Measurements from ENCODE around the gene TNRC6B.
"Not testable (repeated sequence)": the region's sequence is repeated elsewhere in the genome, so short reads cannot be mapped to it uniquely, and the experiment has no call there.

The TNRC6B gene

DNA sequence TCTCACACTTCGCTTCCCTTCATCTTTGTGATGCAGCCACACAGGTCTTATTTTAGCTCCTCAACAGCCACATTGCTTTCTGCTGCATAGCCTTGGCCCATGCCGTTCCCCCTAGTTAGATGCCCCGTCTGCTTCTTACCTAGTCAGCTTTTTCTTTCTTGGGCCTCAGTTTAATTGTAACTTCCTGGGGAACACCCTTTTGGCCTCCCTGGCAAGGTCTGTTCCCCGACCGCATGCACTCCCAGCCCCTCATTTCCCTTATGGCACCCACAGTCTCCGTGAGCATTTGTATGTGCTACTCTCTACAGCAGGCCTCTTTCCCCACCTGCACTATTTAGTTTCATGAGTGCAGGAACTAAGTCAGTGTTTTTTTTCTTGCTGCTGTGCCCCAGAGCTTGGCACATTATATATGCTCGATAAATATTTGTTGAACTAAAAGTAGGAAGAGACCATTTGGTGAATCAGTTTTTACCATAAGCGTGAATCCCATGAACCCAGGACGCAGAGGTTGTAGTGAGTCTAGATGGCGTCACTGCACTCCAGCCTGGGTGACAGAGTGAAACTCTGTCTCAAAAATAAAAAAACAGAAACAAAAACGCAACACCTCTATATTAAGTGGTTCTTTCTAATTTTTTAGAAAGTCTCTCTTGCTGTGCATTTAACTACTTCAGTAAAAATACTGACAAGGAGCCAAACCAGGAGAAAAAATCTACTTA is 38.5 kb downstream of the TNRC6B start:
- DNase-seq, result no peak

DNA sequence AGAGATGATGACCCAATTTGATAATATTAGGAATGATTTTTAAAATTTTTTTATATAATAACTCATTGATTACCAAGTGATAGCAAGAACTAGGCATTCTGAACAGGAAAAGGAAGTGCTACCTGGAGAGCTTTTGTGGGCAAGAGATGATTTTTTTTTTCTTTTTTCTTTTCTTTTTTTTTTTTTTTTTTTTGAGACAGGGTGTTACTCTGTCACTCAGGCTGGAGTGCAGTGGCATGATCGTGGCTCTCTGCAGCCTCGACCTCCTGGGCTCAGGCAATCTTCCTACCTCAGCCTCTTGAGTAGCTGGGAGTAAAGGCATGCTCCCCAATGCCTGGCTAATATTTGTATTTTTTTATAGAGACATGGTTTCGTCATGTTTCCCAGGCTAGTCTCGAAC is 40.4 kb downstream of the TNRC6B start:
- no peak for DNase-seq

DNA sequence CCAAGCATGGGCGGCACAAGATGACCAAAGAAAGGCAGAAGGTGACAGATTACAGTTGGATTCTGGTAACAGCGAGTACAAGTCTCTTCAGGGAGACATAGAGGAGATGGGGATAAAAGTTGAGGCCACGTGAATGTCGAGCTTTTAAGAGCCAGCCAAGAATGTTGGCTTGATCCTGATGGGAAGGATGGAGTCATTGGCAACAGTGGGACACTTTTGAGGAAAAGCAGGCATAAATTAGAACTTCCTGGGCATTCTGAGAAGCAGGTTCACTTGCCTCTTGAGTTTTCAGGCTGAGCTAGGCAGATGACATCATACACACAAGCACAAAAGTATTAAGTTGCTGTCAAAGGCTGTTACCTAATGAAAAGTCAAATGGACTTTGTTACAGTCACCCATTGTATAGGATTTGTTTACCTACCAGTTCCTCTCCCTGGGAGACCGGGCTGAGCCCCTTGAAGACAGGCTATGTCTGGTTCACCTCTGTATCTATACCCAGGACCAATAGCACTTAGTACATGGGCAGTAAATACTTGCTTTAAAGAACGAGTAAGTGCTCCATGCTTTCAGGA is 41.1 kb downstream of the TNRC6B start:
- DNase-seq, result no peak

DNA sequence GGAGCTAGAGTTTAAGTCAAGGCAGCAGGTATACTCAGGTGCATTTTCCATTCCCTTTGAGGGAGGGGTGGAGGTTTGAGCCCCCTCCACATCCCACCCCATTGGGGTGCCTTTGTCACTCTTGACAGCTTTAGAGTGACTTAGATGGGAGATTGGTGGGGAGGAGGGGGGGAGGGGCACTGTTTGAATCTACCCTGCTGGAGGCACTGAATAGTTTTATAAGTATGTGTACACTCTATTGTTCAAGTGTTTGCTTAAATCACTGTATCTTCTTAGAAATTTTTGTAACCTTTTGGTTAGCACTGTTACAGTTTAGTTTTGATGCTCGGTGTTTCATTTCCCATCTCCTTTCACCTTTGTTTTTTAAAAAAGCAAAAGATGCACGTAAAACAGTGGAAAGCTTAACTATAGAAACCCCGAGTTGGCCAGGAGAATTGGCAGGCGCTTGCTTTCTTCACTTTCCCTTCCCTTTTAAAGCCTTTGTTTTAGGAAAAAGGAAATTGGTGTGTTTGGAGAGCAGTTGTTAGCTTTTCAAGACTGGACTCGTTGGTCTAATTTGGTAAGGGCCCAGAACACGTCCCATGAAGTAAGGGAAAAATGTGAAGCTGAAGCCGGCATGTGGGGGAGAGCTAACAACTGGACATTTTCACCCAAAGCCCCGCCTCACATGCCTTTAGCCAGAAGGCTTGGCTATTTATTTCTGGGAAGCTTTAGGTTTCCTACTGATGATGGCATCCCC is 42.8 kb downstream of the TNRC6B start:
- no peak for DNase-seq

DNA sequence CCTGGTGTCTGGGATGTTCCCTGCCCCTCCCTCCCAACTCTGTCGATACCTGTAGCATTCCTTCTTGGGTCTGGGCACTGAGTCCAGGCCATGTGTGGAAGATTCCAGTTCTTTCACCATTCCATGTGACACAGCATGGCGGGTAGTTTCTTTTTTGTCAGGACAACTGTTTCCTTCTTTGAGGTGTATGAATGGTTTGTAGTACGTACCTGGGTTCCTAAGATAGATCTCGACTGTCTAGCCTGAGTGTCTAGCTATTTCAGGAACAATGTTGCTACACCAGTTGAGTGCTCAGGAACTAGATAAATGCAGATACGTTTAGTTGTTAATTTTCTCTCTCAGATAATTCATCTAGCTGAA is 43.3 kb downstream of the TNRC6B start:
- no peak for DNase-seq

DNA sequence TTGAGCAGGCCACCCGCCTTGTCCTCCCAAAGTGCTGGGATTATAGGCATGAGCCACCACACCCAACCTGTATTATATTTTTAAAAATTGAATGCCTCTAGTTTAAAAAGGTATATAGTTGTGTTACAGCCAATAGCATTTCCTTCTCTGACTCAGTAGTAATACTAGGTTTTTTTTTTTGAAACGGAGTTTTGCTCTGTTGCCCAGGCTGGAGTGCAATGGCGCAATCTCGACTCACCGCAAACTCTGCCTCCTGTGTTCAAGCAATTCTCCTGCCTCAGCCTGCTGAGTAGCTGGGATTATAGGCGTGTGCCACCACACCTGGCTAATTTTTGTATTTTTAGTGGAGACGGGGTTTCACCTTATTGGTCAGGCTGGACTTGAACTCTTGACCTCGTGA is 45.3 kb downstream of the TNRC6B start:
- DNase-seq, result not testable (repeated sequence)

DNA sequence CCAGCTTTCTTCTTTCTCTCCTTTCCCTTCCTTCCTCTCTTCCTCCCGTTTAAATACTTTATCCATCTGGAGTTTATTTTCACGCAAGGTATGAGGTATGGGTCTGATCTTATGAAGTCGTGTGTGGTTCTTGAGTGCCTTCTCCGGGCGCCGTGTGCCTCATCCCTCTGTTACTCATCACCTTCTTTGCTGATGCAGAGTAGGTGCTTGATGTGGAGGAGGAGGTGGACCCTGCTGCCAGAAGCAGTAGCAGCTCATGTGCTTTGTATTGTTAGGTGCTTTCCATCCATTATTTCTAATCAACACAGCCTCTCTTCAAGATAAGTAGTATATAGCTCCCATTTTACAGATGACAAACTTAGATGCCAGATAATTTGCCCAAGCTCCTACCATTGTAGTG is 47.0 kb downstream of the TNRC6B start:
- no peak for DNase-seq

DNA sequence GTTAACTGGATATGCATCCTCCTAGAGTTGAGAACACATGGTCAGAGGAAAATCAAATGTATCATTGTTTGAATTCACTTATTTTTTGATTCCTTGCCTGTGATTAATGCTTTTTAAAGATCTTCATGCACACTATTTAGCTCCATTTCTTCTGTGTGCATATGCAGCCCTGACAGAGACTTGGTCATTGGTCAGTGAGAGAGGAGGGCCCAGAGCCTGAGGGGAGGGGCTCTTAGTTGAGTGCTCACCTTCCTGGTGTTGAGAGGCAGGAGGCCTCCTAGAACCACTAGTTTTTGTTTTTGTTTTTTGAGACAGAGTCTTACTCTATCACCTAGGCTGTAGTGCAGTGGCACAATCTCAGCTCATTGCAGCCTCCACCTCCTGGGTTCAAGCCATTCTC is 48.9 kb downstream of the TNRC6B start:
- DNase-seq, result no peak

DNA sequence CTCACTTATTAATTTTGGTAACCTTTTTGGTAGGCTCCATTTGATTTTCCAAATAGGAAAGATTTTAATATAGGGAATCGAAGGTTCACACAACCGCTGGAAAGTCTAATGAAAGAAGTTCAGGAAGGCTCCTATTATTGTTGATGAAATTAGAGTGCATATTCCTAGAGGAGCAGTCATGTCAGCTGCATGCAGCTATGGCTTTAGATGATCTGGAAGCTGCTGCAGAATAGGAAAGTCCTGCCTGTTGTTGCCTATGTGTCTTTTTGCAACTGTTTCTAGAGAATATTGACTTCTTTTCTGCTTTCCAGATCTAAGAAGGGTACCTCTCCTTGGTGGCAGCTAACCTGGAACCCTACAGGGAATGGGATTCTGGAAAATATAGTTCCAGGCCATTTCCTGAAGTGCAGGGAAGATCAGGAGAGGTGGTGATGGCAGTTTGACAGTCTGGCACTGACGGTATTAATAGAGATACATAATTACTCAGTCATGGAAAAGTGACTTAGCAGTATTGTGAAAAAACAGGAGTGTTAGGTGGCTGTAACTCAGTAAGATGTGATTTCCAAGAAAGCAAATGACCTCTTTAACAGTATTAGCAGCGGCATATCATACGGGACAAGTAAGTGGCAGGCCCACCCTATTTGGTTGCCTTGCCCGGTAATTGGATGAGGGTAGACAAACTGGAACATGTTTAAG is 54.0 kb downstream of the TNRC6B start:
- DNase-seq, result no peak

DNA sequence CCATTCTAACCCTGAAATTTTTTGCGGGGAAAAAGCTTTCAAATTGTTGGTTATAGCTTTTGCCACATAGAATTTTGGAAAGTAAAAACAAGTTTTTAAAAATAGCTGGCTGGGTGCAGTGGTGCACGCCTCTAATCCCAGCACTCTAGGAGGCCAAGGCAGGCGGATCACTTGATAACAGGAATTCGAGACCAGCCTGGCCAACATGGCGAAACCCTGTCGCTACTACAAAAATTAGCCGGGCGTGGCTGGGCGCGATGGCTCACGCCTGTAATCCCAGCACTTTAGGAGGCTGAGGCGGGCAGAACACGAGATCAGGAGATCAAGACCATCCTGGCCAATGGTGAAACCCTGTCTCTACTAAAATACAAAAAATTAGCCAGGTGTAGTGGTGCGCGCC is 54.9 kb downstream of the TNRC6B start:
- no peak for DNase-seq

DNA sequence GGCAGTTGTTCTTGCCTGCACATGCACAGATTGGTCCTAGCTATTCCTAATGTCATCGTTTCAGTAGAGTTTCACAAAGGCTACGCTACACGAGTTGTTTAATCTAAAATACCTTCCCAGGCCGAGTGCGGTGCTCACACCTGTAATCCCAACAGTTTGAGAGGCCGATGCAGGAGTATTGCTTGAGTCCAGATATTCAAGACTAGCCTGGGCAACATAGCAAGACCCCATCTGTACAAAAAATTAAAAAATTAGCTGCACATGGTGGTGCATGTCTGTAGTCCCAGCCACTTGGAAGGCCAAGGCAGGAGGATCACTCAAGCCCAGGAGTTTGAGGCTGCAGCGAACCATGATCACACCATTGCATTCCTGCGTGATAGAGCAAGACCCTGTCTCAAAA is 56.2 kb downstream of the TNRC6B start:
- no peak for DNase-seq

DNA sequence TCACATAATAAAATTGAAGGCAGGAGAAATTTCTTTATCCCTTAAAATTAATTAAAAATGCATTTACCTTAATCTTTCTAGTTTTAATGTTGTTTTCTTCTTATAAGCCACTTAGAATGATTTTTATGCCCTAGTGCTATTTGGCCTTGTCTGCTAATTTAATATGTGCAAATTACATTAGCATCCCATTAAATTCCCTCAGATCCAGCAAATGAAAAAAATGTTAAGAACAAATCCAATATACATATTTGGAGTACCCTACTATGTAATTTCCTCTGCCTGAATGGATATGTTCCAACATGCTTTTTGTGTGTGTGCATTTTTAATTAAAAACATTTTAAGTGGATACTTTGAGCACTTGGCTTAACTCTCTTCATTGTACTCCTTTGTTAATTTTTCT is 56.9 kb downstream of the TNRC6B start:
- no peak for DNase-seq

DNA sequence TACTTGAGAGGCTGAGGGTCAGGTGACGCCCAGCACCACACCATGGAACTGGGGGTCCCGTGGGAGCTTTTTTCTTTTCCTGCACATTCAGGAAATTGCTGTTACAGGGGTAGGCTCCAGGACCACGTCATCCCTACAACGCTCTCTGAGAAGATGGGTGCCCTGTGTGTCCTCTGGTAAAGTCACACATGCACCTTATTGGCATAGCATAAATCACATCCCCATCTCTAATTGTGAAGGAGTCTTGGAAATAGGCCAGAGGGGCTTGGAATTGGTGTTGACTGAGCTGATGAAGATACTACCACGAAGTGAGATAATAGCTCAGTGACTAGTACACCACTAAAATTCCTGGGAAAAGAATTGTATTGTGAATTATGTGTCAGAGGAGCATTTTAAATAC is 57.6 kb downstream of the TNRC6B start:
- DNase-seq, result peak; percentile 13

DNA sequence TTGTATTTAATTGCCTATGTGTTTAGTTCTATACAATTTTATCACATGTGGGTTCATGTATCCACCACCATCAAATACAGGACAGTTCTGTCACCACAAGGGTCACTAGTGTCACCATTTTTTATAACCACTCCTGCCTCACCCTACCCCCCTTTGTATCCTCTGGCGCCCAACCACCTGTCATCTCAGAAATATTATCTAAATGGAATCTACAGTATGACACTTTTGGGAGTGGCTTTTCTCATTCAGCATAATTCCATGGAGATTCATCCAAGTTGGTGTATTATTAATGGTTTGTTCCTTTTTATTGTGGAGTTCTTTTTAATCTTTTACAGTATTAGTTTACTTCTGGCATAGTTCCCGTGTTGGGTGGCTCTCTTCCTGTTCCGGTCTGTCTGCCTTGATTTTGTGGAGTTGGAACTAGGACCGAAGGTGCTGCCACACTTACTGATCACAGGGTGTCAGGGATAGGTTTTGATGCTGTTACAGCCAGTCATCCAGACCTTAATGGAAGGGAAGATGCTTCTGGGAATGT is 58.5 kb downstream of the TNRC6B start:
- no peak for DNase-seq

DNA sequence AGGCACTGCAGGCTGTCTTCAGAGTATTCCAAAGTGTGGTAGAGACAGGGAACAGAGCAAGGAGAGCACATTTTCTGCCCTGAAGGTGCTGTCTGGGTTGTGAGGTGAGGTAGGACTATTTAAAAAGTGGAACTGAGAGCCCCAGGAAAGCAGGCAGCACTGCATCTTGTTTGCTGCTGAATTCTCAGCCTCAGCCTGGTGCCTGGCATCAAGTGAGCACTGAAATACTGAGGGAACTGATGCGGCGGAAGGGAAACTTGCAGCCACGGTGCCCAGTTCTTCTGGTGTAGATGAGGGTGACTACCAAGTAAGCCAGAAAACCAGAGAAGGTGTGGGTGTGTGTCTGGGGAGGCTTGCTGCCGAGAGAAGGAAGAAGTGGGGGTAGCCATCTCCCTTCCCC is 59.5 kb downstream of the TNRC6B start:
- DNase-seq, result no peak

DNA sequence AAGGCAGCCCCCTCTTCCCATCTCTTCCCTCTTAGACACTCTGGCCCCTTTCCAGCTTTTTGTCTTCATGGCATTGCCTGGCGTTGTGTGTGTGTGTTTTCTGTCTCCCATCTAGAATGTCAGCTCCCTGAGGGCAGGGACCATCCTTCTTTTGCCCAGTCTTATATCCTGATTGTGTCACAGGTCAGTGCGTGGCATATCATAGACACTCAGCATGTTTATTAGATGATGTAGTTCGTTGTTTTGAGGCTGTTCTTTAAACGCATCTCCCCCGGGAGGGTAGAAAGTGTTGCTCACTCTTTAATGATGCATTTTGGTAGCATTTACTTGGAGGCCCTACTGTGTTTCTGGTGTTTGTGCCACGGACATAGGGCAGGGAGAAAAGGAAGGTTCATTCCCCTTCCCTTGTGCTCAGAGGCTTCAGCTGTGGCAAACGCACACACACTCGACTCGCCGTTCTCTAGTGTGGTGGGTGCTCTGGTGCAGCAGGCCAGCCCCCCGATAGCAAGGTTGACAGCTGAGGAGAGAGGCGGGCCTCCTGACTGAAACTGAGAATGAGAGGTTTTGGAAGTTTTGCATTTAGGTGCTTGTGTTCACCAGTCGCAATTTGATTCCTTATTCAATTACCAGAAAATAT is 60.2 kb downstream of the TNRC6B start:
- no peak for DNase-seq

DNA sequence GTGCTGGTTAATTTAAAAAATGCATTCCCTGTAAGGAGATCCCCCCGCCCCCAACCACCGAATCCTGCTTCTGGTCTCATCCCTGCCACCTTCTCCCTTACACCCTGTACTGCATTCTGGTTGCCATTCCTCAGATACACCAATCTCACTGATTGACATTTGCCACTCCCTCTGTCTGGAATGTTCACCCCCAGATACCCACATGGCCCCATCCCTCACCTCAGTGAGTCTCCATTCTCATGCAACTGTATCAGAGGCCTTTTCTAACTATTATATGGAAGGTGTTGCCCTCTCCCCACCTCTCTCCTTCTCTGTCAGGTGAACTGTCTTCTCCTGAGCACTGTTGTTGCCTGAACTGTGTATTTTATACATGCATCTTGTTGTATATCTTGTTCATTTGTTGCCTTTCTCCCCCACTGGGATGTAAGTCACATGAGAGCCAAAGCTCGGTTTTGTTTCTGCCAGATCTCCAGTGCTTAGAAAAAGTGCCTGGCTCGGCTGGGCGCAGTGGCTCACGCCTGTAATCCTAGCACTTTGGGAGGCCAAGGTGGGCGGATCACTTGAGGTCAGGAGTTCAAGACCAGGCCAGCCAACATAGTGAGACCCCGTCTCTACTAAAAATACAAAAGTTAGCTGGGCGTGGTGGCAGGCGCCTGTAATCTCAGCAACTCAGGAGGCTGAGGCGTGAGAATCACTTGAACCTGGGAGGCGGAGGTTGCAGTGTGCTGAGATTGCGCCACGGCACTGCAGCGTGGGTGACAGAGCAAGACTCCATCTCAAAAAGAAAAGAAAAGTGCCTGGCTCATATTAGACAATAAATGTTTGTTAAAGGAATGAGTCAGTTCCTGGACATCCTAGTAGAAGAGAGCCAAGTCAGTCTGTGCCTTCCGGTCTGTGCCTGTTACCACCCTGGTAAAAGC is 61.0 kb downstream of the TNRC6B start:
- DNase-seq, result no peak

DNA sequence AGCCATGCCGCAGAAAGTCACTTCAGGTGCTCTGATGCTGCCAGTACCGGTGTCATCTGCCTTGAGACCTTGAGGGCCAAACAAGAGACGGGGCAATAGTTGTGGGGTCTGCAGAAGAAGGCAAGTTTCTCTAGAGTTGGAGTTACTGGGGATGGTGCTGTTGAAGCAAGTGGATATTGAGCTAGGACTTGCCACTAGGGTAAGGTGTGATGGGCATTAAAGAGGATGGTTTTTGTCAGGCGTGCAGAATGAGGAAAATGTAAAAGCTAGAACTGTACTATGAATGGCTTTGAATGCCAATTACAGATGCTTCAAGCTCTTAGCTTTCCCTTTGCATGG is 61.6 kb downstream of the TNRC6B start:
- DNase-seq, result no peak

DNA sequence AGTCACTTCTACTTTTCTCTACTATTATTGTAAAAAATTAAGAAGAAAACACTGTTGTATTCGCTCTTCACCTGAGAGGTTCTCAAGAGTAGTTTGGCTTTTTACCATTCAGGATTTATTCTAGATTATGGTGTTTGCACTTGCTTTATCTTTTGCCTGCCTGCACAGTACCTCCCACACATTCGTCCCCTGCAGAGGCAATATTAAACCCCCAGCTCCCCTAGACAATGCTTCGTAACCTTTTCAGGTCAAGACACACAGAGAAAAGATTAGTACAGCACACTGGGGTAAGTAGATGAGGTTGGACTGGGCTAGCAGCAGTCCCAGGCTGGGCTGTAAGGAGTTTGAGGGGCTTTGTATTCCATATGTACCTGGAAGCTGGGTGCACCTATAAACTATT is 62.4 kb downstream of the TNRC6B start:
- no peak for DNase-seq

DNA sequence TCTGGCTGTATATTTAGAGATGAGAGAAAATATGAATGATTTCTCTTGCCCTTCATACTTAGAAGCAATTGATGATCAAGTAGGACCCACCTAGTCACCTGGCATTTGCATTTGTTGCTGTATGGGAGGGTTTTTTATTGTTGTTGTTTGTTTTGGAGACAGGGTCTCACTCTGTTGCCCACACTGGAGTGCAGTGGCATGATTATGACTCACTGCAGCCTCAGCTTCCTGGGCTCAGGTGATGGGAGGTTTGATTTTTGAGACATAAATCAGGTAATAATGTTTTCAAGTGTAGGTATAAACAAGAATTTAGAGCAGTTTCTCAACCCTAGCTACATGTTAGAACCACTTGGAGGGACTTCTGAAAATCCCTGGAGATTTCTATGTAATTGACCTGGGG is 63.0 kb downstream of the TNRC6B start:
- no peak for DNase-seq

DNA sequence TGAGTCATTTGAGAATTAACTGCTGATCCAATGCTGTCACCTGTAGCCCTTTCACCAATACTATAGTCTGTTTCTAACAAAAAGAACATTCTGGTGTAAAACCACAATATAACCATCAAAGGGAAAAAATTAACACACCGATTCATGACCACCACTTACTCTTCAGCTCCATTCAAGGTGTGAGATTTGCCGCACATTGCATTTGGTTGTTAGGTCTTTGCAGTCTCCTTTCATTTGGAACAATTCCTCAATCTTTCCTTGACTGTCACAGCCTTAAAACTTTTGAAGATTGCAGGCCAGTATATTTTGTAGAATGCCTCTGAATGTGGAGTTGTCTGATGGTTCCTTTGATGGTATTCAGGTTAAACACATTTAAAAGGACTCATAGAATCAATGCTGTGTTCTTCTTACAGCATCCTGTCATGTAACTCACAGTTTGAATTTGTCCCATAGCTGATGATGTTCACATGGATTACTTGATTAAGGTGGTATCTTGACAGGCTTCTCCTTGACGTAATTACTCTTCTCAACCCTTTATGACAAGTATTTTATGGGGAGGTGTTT is 63.6 kb downstream of the TNRC6B start:
- DNase-seq, result no peak

DNA sequence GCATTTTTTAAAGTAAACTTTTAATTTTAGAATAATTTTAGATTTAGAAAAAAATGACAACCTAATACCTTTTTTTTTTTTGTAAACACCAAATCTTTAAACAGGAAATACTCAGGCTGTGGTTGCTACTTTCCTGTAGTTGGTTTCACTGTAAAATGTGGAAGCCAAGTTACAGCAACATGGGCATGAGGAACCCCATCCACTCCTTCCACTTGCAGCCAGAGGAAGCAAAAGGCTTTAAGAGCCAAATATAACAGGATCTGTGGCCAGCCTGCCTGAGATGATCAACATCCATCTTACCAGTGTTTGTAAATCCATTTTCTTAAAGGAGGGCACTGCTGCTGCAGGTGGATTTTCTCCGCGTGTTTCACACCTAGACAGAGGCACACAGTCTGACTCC is 66.2 kb downstream of the TNRC6B start:
- no peak for DNase-seq

All from NCI-H2171 treated with DMSO at 0.1 percent for 48 hours (cell line).